ENCODE results near the gene OR6A2.
"Not testable (repeated sequence)": the region's sequence is repeated elsewhere in the genome, so short reads cannot be mapped to it uniquely, and the experiment has no call there.

Gene OR6A2

DNA sequence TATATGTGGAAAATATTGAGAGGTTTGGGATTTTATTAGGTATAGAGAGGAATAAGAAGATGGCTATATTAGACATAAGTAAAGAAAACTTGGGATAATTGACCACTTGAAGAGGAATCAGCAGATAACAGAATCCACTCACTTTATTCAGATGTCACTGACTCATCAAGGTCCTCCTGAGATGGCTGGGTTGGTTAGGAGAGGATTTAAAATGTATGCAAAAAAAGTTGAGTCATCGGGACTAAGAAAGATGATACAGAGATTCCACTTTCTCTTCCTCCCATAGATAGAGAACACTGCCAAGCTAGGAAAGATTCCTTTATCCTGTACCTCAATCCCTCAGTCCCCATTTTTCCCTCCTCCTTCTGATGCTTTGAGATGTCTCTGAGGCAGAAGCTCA is at the start of gene OR6A2:
Gene OR6A2 (minus strand): TSS at position 288 of the 400 bp plus-strand sequence. CDS start 3,981 bp downstream, outside the sequence.
- DNase-seq (ENCODE audit: low spot score), result no peak

GRCh38 chr11:6845383-6845782 is 45.9 kb upstream of the OR6A2 start, which contains the start of gene OR10A5:
Gene OR10A5 (plus strand): TSS chr11:6845683. CDS start chr11:6845683, 0 bp downstream.
- DNase-seq (ENCODE audit: low spot score), result no peak

GRCh38 chr11:6844356-6844755 is 44.9 kb upstream of the OR6A2 start:
- no peak for DNase-seq (ENCODE audit: low spot score)

DNA sequence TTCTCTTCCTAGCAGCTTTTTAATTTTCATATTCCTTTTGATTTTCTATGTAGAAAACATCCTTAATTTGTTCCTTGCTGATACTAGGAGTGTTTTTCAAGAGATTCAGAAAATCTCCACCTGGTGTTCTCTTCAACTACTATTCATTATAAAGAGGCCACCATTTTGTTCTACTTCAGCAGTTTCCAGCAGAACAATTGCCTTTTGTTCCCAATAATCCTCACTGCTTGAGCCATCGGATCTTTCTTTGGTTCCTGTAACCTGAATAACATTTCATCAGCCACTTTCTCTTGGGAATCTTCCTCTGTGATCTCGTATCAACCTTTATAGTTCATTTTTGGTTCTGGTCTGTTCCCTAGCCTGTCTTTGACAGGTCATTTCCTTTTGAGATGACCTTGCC is 44.2 kb upstream of the OR6A2 start:
- no peak for DNase-seq (ENCODE audit: low spot score)

GRCh38 chr11:6841694-6842093 is 42.2 kb upstream of the OR6A2 start:
- no peak for DNase-seq (ENCODE audit: low spot score)

DNA sequence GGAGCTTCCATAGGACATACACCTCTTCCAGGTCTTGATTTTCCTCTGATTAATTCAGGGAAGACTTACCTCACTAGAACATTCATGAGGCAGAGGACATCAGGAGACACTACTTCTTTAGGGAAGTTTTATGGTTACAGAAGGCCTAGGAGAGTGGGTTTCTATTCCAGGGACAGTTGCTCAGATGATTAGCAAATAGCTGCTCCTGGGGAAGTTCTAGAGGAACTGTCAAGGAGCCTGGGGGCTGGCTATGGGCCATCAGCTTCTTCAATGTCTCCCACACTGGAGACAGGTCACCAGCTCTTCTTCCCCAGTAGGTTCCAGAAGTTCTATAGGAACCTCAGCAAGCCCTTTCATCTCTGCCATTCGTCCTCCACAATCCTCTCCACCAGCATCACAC is 34.5 kb upstream of the OR6A2 start:
- DNase-seq (ENCODE audit: low spot score), result no peak

DNA sequence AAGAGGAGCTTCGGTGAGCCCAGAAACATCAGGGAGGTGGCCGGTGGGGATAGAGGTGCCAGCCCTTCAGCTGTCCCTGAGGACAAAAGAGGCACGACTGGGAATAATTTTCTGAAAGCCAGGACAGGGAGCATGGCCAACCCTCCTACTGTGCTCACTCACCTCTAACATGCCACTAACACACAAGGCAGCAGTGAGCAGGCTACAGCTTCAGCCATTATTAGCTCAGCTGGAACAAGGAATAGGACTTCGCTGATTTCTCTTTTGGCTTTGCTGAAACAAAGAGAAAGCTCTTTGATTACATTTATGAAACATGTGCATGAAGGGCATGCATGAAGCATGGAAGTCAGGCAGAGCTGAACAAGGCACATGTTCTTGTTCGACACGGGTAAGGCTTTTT is 33.9 kb upstream of the OR6A2 start:
- no peak for DNase-seq (ENCODE audit: low spot score)

DNA sequence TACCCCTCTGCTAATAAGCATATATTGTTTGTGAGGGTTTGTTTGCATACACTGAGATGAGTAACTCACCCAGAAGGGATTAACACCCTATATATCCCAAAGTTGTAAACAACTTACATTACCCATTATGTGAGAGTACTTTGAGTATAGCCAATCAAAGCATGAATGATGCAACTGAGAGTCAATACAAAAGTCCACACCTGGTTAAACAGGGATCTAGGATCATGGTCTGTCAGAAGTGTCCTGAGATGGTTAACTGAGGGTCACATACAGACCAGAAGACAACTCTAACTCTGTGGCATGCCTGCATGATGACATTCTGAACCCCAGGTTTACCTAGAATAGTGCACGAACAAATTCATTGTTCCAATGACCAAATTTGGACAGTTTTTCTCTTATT is 28.6 kb upstream of the OR6A2 start:
- DNase-seq (ENCODE audit: low spot score), result no peak

- no peak for DNase-seq (ENCODE audit: low spot score)
These were observed 25.8 kb upstream of the OR6A2 start for GRCh38 chr11:6825231-6825744.

- no peak for DNase-seq (ENCODE audit: low spot score)
These were observed 24.8 kb upstream of the OR6A2 start for GRCh38 chr11:6824136-6824823.

GRCh38 chr11:6818967-6819366 is 19.5 kb upstream of the OR6A2 start:
- no peak for DNase-seq (ENCODE audit: low spot score)

- no peak for DNase-seq (ENCODE audit: low spot score)
These were observed 18.2 kb upstream of the OR6A2 start for GRCh38 chr11:6817694-6818093.

DNA sequence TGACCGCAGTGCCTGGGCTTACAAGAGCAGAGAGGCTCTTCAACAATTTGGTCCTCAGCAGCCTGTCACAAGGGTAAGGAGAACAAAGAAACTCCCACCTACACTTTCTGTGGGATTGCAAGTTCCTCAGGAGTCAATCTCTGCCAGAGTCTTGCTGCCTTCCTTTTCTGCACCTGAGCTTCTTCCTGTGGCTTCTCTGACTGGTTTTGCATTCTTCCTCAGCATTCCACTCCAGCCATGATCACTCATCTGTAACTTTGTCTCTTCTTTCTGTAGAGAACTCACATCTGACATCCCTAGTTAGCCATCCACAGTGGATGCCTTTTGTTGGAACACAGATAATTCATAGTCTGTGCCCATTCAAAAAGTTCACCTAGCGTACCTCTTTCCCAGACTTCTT is 14.2 kb upstream of the OR6A2 start:
- no peak for DNase-seq (ENCODE audit: low spot score)

GRCh38 chr11:6812390-6813005 is 13.0 kb upstream of the OR6A2 start:
- DNase-seq (ENCODE audit: low spot score), result peak; percentile 12

GRCh38 chr11:6801075-6801474 is 1.6 kb upstream of the OR6A2 start:
- DNase-seq (ENCODE audit: low spot score), result not testable (repeated sequence)

DNA sequence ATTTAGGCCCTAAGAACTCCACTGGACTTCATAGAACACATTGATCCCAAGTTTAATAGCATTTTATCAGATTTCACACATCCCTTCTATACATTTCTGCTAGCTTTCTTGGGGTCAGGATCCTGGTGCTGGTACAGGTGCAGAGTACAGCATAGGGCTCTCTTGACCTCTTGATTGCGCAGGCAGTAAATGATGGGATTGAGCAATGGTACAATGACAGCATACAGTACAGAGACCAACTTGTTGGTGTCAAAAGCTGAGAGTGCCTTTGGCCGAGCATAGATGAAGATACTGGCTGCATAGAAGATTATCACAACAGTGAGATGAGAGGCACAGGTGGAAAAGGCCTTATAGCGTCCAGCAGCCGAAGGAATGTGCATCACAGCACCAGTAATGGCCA is 4.8 kb downstream of the OR6A2 start:
- DNase-seq (ENCODE audit: low spot score), result peak; percentile 8

GRCh38 chr11:6790546-6790945 is 8.9 kb downstream of the OR6A2 start:
- no peak for DNase-seq (ENCODE audit: low spot score)

GRCh38 chr11:6782720-6783119 is 16.8 kb downstream of the OR6A2 start, which contains the start of gene OR2AG1:
Gene OR2AG1 (plus strand): TSS chr11:6783020. CDS start chr11:6785038, 2,018 bp downstream.
- no peak for DNase-seq (ENCODE audit: low spot score)

GRCh38 chr11:6780829-6781228 is 18.7 kb downstream of the OR6A2 start:
- DNase-seq (ENCODE audit: low spot score), result no peak

DNA sequence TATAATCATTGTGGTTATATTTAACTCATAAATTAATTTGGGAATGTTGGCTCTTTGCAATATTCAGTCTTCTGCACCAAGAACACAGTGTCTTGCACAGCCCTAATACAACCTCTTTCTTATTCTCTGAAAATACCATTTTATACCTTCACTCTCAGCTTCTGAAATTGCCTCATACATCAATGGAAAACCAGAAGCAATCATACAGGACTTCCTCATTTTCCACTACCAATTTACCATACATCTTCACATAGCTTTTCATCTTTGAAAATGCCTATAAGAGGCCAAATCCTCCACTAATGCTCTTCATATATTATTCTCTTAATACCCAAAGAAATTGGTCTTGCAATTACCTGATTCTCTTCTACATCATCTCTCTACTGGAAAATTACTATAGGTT is 21.0 kb downstream of the OR6A2 start:
- no peak for DNase-seq (ENCODE audit: low spot score)

- DNase-seq (ENCODE audit: low spot score), result no peak
These were observed 27.3 kb downstream of the OR6A2 start, which contains the start of gene OR2AG2 for GRCh38 chr11:6771926-6772893. Gene OR2AG2 (minus strand): TSS chr11:6771976. CDS start chr11:6768957, 3,019 bp downstream.

DNA sequence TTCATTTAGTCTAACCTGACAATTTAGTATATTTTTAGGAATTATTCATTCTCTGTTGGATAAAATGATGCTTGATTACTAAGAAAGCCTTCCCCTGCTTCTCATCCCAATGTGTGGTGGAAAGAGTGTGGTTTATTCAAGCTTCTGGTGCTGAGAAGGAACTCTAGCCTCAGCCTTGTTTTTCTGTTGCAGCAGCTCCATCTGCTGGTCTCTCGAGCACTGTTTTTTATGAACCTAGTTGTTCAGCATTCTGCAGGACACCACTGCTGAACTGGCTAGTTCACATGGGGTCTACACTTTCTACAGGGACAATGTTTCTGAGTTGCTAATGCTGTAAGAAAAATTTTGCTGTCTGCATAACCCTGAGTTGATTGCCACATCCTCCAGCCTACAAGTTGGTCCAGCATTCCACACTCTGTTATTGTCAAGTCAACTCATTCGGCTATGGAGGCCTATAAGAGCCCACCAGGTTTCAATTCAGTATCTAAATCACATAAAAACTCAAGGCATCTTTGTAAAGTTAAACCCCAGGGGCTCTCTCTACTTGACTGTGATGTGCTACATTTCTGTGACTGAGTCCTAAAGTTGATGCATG is 42.0 kb downstream of the OR6A2 start:
- DNase-seq (ENCODE audit: low spot score), result peak; percentile 6

All from HuH-7.5 (cell line).